Upper lobe of left lung (tissue), 6 donors: ENCODE results near the gene IFT25. TPM values are rescaled to one million over a fixed set of nuclear protein-coding genes. Genes with fewer than 3 reads are reported as not detected.

Source experiments
- ATAC-seq, 2 donors: fragments of 200-7000 bp; cut with Tn5 transposase; one replicate each; pipeline ENCODE4 v1.9.1; 2022; ENCODE audit warnings: mild to moderate bottlenecking in 2 of 2, moderate library complexity in 2 of 2; ENCODE audit not compliant: low FRiP score in 2 of 2
- DNase-seq, 2 donors: peaks; one replicate each; pipeline ENCODE4 v3.0.0-alpha.2; 2019 to 2020
- H3K27ac ChIP-seq, 4 donors: fragments of 200-600 bp; sonication (generic); one replicate each; pipeline ENCODE4 v1.5.1; 2016 to 2019
- H3K27me3 ChIP-seq, 4 donors: fragments of 200-600 bp; sonication (generic); one replicate each; pipeline ENCODE4 v1.5.1; 2017 to 2019
- H3K36me3 ChIP-seq, 4 donors: fragments of 200-600 bp; sonication (generic); one replicate each; pipeline ENCODE4 v1.5.1; 2016 to 2019
- H3K4me1 ChIP-seq, 4 donors: fragments of 200-600 bp; sonication (generic); one replicate each; pipeline ENCODE4 v1.5.1; 2018 to 2019
- H3K4me3 ChIP-seq, 4 donors: fragments of 200-600 bp; sonication (generic); one replicate each; pipeline ENCODE4 v1.5.1; 2017 to 2019; ENCODE audit warnings: mild to moderate bottlenecking in 2 of 4, moderate library complexity in 1 of 4
- H3K9me3 ChIP-seq, 4 donors: fragments of 200-600 bp; sonication (generic); one replicate each; pipeline ENCODE4 v1.5.1; 2018 to 2019
- CTCF ChIP-seq, 6 experiments: fragments of 450-650 bp in 4 of 6; fragments of 200-600 bp in 2 of 6; sonication (generic) in 2 of 6; IDR thresholded peaks; one replicate each; pipeline ENCODE4 v1.5.1; 2016 to 2019; ENCODE audit warnings: antibody characterized with exemption in 6 of 6
- EP300 ChIP-seq, 4 donors: sonication (generic); formaldehyde crosslinking; IDR thresholded peaks; one replicate each; pipeline ENCODE4 v1.5.1; 2017; ENCODE audit warnings: antibody characterized with exemption in 4 of 4, control low read depth in 2 of 4
- POLR2A ChIP-seq, 4 donors: fragments of 450-650 bp; IDR thresholded peaks; one replicate each; pipeline ENCODE4 v1.5.1; 2016 to 2017; ENCODE audit warnings: antibody characterized with exemption in 4 of 4, mild to moderate bottlenecking in 2 of 4
- POLR2AphosphoS5 ChIP-seq, 2 donors: sonication (generic); formaldehyde crosslinking; IDR thresholded peaks; one replicate each; pipeline ENCODE4 v1.5.1; 2017; ENCODE audit warnings: antibody characterized with exemption in 2 of 2
- WGBS, 2 donors: methylation state at CpG; one replicate each; pipeline ENCODE4 v1.1.5; 2017 to 2018; 5-methylcytosine and 5-hydroxymethylcytosine counted together
- total RNA-seq, 6 donors: library from RNA; depleted of rRNA in 4 of 6; stranded (reverse); fragments of >200 nt in 4 of 6; gene quantifications; one replicate each; pipeline versions ENCODE4 v1.1.0 to v1.2.1, GENCODE V29; 2016 to 2021
- donor health status: DM: no; HTN: no; CAD: no; lungs with moderate emphysema.
- donor health status: DM: no; HTN: yes; CAD: no; lungs with severe emphysema.

The IFT25 gene
- total RNA-seq, 6 donors from 2014 or later: 11.1 to 35.5 (median 15.8) TPM

DNA sequence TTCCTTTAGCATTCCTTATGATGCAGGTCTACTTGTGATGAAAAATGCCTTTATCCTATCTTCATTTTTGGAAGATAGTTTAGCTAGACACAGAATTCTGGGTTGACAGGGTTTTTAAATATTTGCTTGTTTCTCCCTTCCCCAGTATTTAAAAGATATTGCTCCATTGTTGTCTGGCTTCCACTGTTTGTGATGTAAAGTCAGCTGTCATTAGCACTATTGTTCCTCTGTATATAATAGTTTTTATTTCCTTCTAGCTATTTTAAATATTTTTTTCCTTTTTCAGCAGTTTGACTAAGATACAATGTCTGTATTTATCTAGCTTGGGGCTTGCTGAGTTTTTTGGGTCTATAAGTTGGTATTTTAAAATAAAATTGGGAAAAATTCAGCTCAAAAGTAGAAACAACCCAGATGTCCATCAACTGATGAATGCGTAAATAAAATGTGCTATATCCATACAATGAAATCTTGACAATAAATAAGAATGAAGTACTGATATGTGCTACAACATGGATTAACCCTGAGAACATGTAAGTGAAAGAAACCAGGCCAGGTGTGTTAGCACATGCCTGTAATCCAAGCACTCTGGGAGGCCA is 11.2 kb downstream of the IFT25 start:
- 100% methylated on average over 1 of the region's 1 CpG for WGBS, 2 donors
- TF ChIP-seq CTCF (IDR thresholded peaks at IDR 0.05) (no peak), EP300 (IDR thresholded peaks at IDR 0.05) (no peak), POLR2AphosphoS5 (IDR thresholded peaks at IDR 0.05) (no peak), POLR2A (IDR thresholded peaks at IDR 0.05) (no peak)
- Histone ChIP-seq H3K9me3 (peaks cover 0 to 6% (median 3%) of the 10 kb centered on the region in 4 donors), H3K4me1 (no peaks in the 10 kb centered on the region), H3K4me3 (no peak overlapping the region), H3K36me3 (peaks cover 0 to 10% (median 3%) of the 10 kb centered on the region in 4 donors), H3K27me3 (no peaks in the 10 kb centered on the region), H3K27ac (no peak overlapping the region)
- no peak for ATAC-seq
- no peak for DNase-seq

DNA sequence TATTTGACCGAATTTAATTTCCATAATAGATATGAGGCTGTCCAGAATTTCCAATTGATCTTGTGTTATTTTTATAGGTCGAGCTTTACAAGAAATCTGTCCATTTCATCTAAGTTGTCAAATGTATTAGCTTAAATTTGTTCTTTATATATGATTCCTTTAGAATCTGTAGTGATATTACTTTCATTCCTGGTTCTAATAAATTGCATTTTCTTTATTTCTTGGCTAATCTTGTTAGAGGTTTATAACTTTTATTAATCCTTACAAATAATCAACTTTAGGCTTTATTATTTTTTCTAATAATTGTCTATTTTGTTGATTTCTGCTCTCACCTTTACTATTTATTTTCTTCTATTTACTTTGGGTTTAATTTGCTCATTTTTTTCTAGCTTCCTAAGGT is 14.0 kb downstream of the IFT25 start:
- DNase-seq (no peak), ATAC-seq (no peak)
- H3K27ac ChIP-seq: no peak overlapping the region
- WGBS, 2 donors: 97 to 98% methylated on average over 2 of the region's 2 CpGs
- peaks cover 0 to 6% (median 3%) of the 10 kb centered on the region in 4 donors for H3K9me3 ChIP-seq
- TF ChIP-seq POLR2AphosphoS5 (IDR thresholded peaks at IDR 0.05) (no peak), CTCF (IDR thresholded peaks at IDR 0.05) (no peak), POLR2A (IDR thresholded peaks at IDR 0.05) (no peak), EP300 (IDR thresholded peaks at IDR 0.05) (no peak)
- no peaks in the 10 kb centered on the region for H3K4me1 ChIP-seq
- peaks cover 0 to 25% (median 9%) of the 10 kb centered on the region in 4 donors for H3K36me3 ChIP-seq
- no peaks in the 10 kb centered on the region for H3K27me3 ChIP-seq
- H3K4me3 ChIP-seq: no peak overlapping the region

GRCh38 chr1:53930932-53931331 is 14.6 kb downstream of the IFT25 start:
- H3K27me3 ChIP-seq: no peaks in the 10 kb centered on the region
- H3K9me3 ChIP-seq: peaks cover 0 to 6% (median 3%) of the 10 kb centered on the region in 4 donors
- ATAC-seq (no peak), DNase-seq (no peak)
- WGBS, 2 donors: 93 to 96% methylated on average over 3 of the region's 3 CpGs
- no peak overlapping the region for H3K27ac ChIP-seq
- TF ChIP-seq POLR2A (IDR thresholded peaks at IDR 0.05) (no peak), EP300 (IDR thresholded peaks at IDR 0.05) (no peak), CTCF (IDR thresholded peaks at IDR 0.05) (no peak), POLR2AphosphoS5 (IDR thresholded peaks at IDR 0.05) (no peak)
- H3K4me1 ChIP-seq: no peaks in the 10 kb centered on the region
- H3K36me3 ChIP-seq: peaks cover 0 to 25% (median 9%) of the 10 kb centered on the region in 4 donors
- H3K4me3 ChIP-seq: no peak overlapping the region

- TF ChIP-seq POLR2A (IDR thresholded peaks at IDR 0.05) (no peak), EP300 (IDR thresholded peaks at IDR 0.05) (no peak), POLR2AphosphoS5 (IDR thresholded peaks at IDR 0.05) (no peak), CTCF (IDR thresholded peaks at IDR 0.05) (no peak)
- Histone ChIP-seq H3K9me3 (peaks cover 0 to 6% (median 2%) of the 10 kb centered on the region in 4 donors), H3K27ac (no peak overlapping the region), H3K4me1 (no peaks in the 10 kb centered on the region), H3K36me3 (peaks cover 0 to 26% (median 6%) of the 10 kb centered on the region in 4 donors), H3K4me3 (no peak overlapping the region), H3K27me3 (no peaks in the 10 kb centered on the region)
- ATAC-seq: no peak
- 94 to 95% methylated on average over 2 of the region's 2 CpGs for WGBS, 2 donors
- DNase-seq: no peak
These were observed 16.1 kb downstream of the IFT25 start for GRCh38 chr1:53929246-53929960.
